Urinary bladder (tissue), 4 donors: ENCODE results near the gene CAB39L. TPM values are rescaled to one million over a fixed set of nuclear protein-coding genes. Genes with fewer than 3 reads are reported as not detected.

ENCODE experiments used
- DNase-seq: peaks from one replicate; pipeline ENCODE4 v3.0.0-alpha.2; 2015; ENCODE audit errors: extremely low spot score
- H3K27ac ChIP-seq: one replicate; pipeline ENCODE4 v1.5.1; 2013; ENCODE audit warnings: low read depth, mild to moderate bottlenecking, moderate library complexity
- H3K36me3 ChIP-seq: one replicate; pipeline ENCODE4 v1.6.1; 2013; ENCODE audit warnings: mild to moderate bottlenecking, moderate library complexity; ENCODE audit not compliant: insufficient read depth
- H3K4me1 ChIP-seq: one replicate; pipeline ENCODE4 v1.6.1; 2013; ENCODE audit warnings: mild to moderate bottlenecking, moderate library complexity; ENCODE audit not compliant: insufficient read depth
- H3K4me3 ChIP-seq: one replicate; pipeline ENCODE4 v1.5.1; 2013; ENCODE audit warnings: low read depth, low read length
- WGBS: extraction: QIAGEN DNeasy Blood & Tissue Kit; methylation state at CpG from one replicate; pipeline ENCODE4 v1.1.7; 2013; 5-methylcytosine and 5-hydroxymethylcytosine counted together
- polyA plus RNA-seq: library from polyadenylated mRNA; stranded (reverse); fragments of 200-250 nt; gene quantifications from one replicate; pipeline ENCODE4 v1.2.3, GENCODE V29; 2013
- total RNA-seq: library from RNA; depleted of rRNA; stranded (reverse); fragments of >200 nt; gene quantifications from one replicate; pipeline ENCODE4 v1.2.3, GENCODE V29; 2014
- donor health status: healthy with polysubstance abuse.
- donor health status: healthy.

CAB39L gene
- total and polyA plus RNA-seq, 2 donors = 38.7 to 39.3 TPM

GRCh38 chr13:49369866-49370265 lies 74.0 kb downstream of the CAB39L start:
- H3K27ac ChIP-seq = no peak overlapping the region
- no peak overlapping the region for H3K4me3 ChIP-seq
- no peak for DNase-seq
- H3K36me3 ChIP-seq = no peaks in the 10 kb centered on the region
- WGBS = 89% methylated on average over 4 of the region's 4 CpGs
- H3K4me1 ChIP-seq = peaks cover 1% of the 10 kb centered on the region

- H3K27ac ChIP-seq = no peak overlapping the region
- no peak overlapping the region for H3K4me3 ChIP-seq
- no peaks in the 10 kb centered on the region for H3K36me3 ChIP-seq
- DNase-seq = no peak
- WGBS = 81% methylated on average over 2 of the region's 2 CpGs
- peaks cover 1% of the 10 kb centered on the region for H3K4me1 ChIP-seq
Observed at GRCh38 chr13:49368688-49369087, 75.2 kb downstream of the CAB39L start.

- 58% methylated on average over 5 of the region's 5 CpGs for WGBS
- Histone ChIP-seq H3K27ac (no peak overlapping the region), H3K4me1 (peaks cover 1% of the 10 kb centered on the region), H3K36me3 (no peaks in the 10 kb centered on the region), H3K4me3 (no peak overlapping the region)
- DNase-seq = no peak
Observed at GRCh38 chr13:49367640-49368422, 76.0 kb downstream of the CAB39L start.

GRCh38 chr13:49366841-49367240 lies 77.0 kb downstream of the CAB39L start:
- H3K27ac ChIP-seq = no peak overlapping the region
- no peak for DNase-seq
- no peaks in the 10 kb centered on the region for H3K36me3 ChIP-seq
- 60% methylated on average over 2 of the region's 2 CpGs for WGBS
- no peak overlapping the region for H3K4me3 ChIP-seq
- H3K4me1 ChIP-seq = no peaks in the 10 kb centered on the region

- Histone ChIP-seq H3K27ac (no peak overlapping the region), H3K4me1 (no peaks in the 10 kb centered on the region), H3K36me3 (no peaks in the 10 kb centered on the region), H3K4me3 (no peak overlapping the region)
- DNase-seq = no peak
- 69% methylated on average over 2 of the region's 2 CpGs for WGBS
Observed at GRCh38 chr13:49357694-49358093, 86.2 kb downstream of the CAB39L start.

GRCh38 chr13:49356223-49356622 lies 87.6 kb downstream of the CAB39L start:
- DNase-seq = no peak
- Histone ChIP-seq H3K36me3 (peaks cover 2% of the 10 kb centered on the region), H3K4me3 (no peak overlapping the region), H3K27ac (no peak overlapping the region), H3K4me1 (no peaks in the 10 kb centered on the region)

- Histone ChIP-seq H3K4me3 (no peak overlapping the region), H3K4me1 (no peaks in the 10 kb centered on the region), H3K36me3 (peaks cover 2% of the 10 kb centered on the region), H3K27ac (no peak overlapping the region)
- DNase-seq = no peak
- 91% methylated on average over 1 of the region's 1 CpG for WGBS
Observed at GRCh38 chr13:49354719-49355118, 89.1 kb downstream of the CAB39L start.

GRCh38 chr13:49353908-49354307 lies 90.0 kb downstream of the CAB39L start:
- Histone ChIP-seq H3K36me3 (peaks cover 2% of the 10 kb centered on the region), H3K4me1 (no peaks in the 10 kb centered on the region), H3K4me3 (no peak overlapping the region), H3K27ac (no peak overlapping the region)
- WGBS = 75% methylated on average over 3 of the region's 3 CpGs
- no peak for DNase-seq

GRCh38 chr13:49351871-49352270 lies 92.0 kb downstream of the CAB39L start:
- H3K4me3 ChIP-seq = no peak overlapping the region
- no peak for DNase-seq
- H3K27ac ChIP-seq = no peak overlapping the region
- no peaks in the 10 kb centered on the region for H3K4me1 ChIP-seq
- WGBS = 78% methylated on average over 2 of the region's 2 CpGs
- H3K36me3 ChIP-seq = peaks cover 2% of the 10 kb centered on the region

GRCh38 chr13:49348751-49349150 lies 95.1 kb downstream of the CAB39L start:
- Histone ChIP-seq H3K4me1 (no peaks in the 10 kb centered on the region), H3K36me3 (peaks cover 2% of the 10 kb centered on the region), H3K27ac (no peak overlapping the region), H3K4me3 (no peak overlapping the region)
- 76% methylated on average over 7 of the region's 7 CpGs for WGBS
- no peak for DNase-seq

- peaks cover 2% of the 10 kb centered on the region for H3K36me3 ChIP-seq
- no peaks in the 10 kb centered on the region for H3K4me1 ChIP-seq
- WGBS = 94% methylated on average over 23 of the region's 23 CpGs
- H3K27ac ChIP-seq = no peak overlapping the region
- H3K4me3 ChIP-seq = no peak overlapping the region
- no peak for DNase-seq
Observed at GRCh38 chr13:49347650-49348385, 96.0 kb downstream of the CAB39L start.

- Histone ChIP-seq H3K27ac (no peak overlapping the region), H3K36me3 (no peaks in the 10 kb centered on the region), H3K4me3 (no peak overlapping the region), H3K4me1 (no peaks in the 10 kb centered on the region)
- WGBS = 72% methylated on average over 5 of the region's 5 CpGs
- no peak for DNase-seq
Observed at GRCh38 chr13:49346460-49346859, 97.4 kb downstream of the CAB39L start.

GRCh38 chr13:49343731-49344130 lies 100.1 kb downstream of the CAB39L start:
- Histone ChIP-seq H3K36me3 (no peaks in the 10 kb centered on the region), H3K27ac (no peak overlapping the region), H3K4me1 (no peaks in the 10 kb centered on the region), H3K4me3 (no peak overlapping the region)
- 62% methylated on average over 2 of the region's 2 CpGs for WGBS
- DNase-seq = no peak

GRCh38 chr13:49343255-49343654 lies 100.6 kb downstream of the CAB39L start:
- Histone ChIP-seq H3K4me3 (no peak overlapping the region), H3K36me3 (no peaks in the 10 kb centered on the region), H3K27ac (no peak overlapping the region), H3K4me1 (no peaks in the 10 kb centered on the region)
- DNase-seq = no peak
- WGBS = 81% methylated on average over 3 of the region's 3 CpGs
